ENCODE measurements around the gene TNFRSF8. TPM values are rescaled to one million over a fixed set of nuclear protein-coding genes. Genes with fewer than 3 reads are reported as not detected.

TNFRSF8 gene
- total and polyA plus RNA-seq, 7 donors = 0.68 to 1.8 (median 0.87) TPM; not detected in 1

- WGBS, 2 donors = 84 to 93% methylated on average over 4 of the region's 4 CpGs
- H3K4me1 ChIP-seq = peaks cover 0 to 27% (median 16%) of the 10 kb centered on the region in 4 donors
- TF ChIP-seq POLR2A (IDR thresholded peaks at IDR 0.05) (no peak), POLR2AphosphoS5 (IDR thresholded peaks at IDR 0.05) (no peak), EP300 (IDR thresholded peaks at IDR 0.05) (no peak)
- TF ChIP-seq, protein P1, sequence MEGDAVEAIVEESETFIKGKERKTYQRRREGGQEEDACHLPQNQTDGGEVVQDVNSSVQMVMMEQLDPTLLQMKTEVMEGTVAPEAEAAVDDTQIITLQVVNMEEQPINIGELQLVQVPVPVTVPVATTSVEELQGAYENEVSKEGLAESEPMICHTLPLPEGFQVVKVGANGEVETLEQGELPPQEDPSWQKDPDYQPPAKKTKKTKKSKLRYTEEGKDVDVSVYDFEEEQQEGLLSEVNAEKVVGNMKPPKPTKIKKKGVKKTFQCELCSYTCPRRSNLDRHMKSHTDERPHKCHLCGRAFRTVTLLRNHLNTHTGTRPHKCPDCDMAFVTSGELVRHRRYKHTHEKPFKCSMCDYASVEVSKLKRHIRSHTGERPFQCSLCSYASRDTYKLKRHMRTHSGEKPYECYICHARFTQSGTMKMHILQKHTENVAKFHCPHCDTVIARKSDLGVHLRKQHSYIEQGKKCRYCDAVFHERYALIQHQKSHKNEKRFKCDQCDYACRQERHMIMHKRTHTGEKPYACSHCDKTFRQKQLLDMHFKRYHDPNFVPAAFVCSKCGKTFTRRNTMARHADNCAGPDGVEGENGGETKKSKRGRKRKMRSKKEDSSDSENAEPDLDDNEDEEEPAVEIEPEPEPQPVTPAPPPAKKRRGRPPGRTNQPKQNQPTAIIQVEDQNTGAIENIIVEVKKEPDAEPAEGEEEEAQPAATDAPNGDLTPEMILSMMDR (IDR thresholded peaks at IDR 0.05) = no peak
- no peak overlapping the region for H3K27ac ChIP-seq
- no peaks in the 10 kb centered on the region for H3K36me3 ChIP-seq
- no peaks in the 10 kb centered on the region for H3K9me3 ChIP-seq
- no peaks in the 10 kb centered on the region for H3K27me3 ChIP-seq
- intact Hi-C loops (cut with DNase I) = no loop called here
- no peak overlapping the region for H3K4me3 ChIP-seq
- DNase-seq = no peak
Measured at GRCh38 chr1:12140016-12140415, 76.9 kb downstream of the TNFRSF8 start.

GRCh38 chr1:12140515-12141162, 77.5 kb downstream of the TNFRSF8 start:
- Histone ChIP-seq H3K27ac (no peak overlapping the region), H3K36me3 (no peaks in the 10 kb centered on the region), H3K27me3 (no peaks in the 10 kb centered on the region), H3K4me1 (peaks cover 0 to 22% (median 14%) of the 10 kb centered on the region in 4 donors), H3K9me3 (no peaks in the 10 kb centered on the region), H3K4me3 (no peak overlapping the region)
- WGBS, 2 donors = 86 to 89% methylated on average over 12 of the region's 12 CpGs
- intact Hi-C loops (cut with DNase I) = no loop called here
- no peak for DNase-seq
- TF ChIP-seq EP300 (IDR thresholded peaks at IDR 0.05) (no peak), POLR2AphosphoS5 (IDR thresholded peaks at IDR 0.05) (no peak), POLR2A (IDR thresholded peaks at IDR 0.05) (no peak)
- TF ChIP-seq, protein P1 (IDR thresholded peaks at IDR 0.05) = no peak

DNA sequence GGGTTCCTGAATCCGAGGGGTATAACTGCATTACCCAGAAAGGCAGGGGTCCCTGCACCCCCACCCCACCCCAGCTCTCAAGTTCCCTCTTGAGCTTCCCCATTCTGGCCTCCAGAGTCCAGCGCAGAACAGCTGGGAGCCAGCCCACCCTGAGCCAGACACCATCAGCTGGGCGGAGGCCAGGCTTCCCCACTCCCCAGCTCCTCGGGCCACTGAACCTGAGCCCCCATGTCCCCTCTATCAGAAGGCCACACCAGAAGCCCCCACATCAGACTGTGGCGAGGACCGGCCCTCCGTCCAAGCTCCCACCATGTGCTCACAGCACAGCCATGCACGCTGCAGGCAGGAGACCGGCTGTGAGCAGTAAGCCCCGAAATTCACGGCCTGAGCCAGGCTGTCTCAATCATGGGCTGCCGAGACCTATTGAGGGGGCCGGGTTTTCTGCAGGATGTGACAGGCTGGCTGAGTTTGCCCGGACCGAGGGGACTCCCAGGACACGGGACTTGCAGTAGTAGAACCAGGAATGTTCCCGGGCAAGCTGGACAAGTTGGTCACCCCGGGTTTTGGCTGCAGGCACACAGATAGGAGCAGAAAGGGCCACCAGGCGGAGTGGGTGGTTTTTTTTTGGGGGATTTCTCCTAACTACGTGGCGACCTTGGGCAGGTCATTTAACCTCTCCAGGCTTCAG, 78.2 kb downstream of the TNFRSF8 start:
- DNase-seq = no peak
- intact Hi-C loops (cut with DNase I) = no loop called here
- peaks cover 0 to 20% (median 13%) of the 10 kb centered on the region in 4 donors for H3K4me1 ChIP-seq
- no peak overlapping the region for H3K27ac ChIP-seq
- no peaks in the 10 kb centered on the region for H3K9me3 ChIP-seq
- H3K36me3 ChIP-seq = no peaks in the 10 kb centered on the region
- WGBS, 2 donors = 88 to 89% methylated on average over 21 of the region's 21 CpGs
- no peaks in the 10 kb centered on the region for H3K27me3 ChIP-seq
- no peak for TF ChIP-seq POLR2AphosphoS5 (IDR thresholded peaks at IDR 0.05)
- TF ChIP-seq, protein P1 (IDR thresholded peaks at IDR 0.05) = no peak
- TF ChIP-seq POLR2A (IDR thresholded peaks at IDR 0.05) = no peak
- TF ChIP-seq EP300 (IDR thresholded peaks at IDR 0.05) = no peak
- H3K4me3 ChIP-seq = no peak overlapping the region

DNA sequence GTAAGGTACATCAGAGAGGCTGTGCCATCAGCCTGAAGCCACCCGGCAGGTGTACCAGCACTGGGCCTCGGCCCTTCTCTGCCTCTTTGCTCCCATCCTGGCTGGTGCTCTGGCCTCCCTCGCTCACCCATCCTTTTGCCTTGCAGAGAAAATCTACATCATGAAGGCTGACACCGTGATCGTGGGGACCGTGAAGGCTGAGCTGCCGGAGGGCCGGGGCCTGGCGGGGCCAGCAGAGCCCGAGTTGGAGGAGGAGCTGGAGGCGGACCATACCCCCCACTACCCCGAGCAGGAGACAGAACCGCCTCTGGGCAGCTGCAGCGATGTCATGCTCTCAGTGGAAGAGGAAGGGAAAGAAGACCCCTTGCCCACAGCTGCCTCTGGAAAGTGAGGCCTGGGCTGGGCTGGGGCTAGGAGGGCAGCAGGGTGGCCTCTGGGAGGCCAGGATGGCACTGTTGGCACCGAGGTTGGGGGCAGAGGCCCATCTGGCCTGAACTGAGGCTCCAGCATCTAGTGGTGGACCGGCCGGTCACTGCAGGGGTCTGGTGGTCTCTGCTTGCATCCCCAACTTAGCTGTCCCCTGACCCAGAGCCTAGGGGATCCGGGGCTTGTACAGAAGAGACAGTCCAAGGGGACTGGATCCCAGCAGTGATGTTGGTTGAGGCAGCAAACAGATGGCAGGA, 79.2 kb downstream of the TNFRSF8 start:
- Histone ChIP-seq H3K27me3 (no peaks in the 10 kb centered on the region), H3K27ac (peak overlapping the region in 2 of 4 donors; percentile 49 to 68), H3K36me3 (no peaks in the 10 kb centered on the region), H3K4me3 (no peak overlapping the region), H3K4me1 (peaks cover 0 to 20% (median 13%) of the 10 kb centered on the region in 4 donors), H3K9me3 (no peaks in the 10 kb centered on the region)
- intact Hi-C loops (cut with DNase I) = no loop called here
- no peak for TF ChIP-seq POLR2AphosphoS5 (IDR thresholded peaks at IDR 0.05)
- TF ChIP-seq, protein P1 (IDR thresholded peaks at IDR 0.05) = no peak
- no peak for TF ChIP-seq POLR2A (IDR thresholded peaks at IDR 0.05)
- TF ChIP-seq EP300 (IDR thresholded peaks at IDR 0.05) = no peak
- no peak for DNase-seq
- 88 to 93% methylated on average over 18 of the region's 18 CpGs for WGBS, 2 donors
